SIG-M5 treated with dmso at 0.1 percent for 504 hours (cell line): Measurements from ENCODE around the gene MCM3.

Experiments used
- DNase-seq: peaks from one replicate; lab custom pipeline; 2025; ENCODE audit not compliant: unreplicated experiment; lab: John Stamatoyannopoulos, UW

The MCM3 gene

DNA sequence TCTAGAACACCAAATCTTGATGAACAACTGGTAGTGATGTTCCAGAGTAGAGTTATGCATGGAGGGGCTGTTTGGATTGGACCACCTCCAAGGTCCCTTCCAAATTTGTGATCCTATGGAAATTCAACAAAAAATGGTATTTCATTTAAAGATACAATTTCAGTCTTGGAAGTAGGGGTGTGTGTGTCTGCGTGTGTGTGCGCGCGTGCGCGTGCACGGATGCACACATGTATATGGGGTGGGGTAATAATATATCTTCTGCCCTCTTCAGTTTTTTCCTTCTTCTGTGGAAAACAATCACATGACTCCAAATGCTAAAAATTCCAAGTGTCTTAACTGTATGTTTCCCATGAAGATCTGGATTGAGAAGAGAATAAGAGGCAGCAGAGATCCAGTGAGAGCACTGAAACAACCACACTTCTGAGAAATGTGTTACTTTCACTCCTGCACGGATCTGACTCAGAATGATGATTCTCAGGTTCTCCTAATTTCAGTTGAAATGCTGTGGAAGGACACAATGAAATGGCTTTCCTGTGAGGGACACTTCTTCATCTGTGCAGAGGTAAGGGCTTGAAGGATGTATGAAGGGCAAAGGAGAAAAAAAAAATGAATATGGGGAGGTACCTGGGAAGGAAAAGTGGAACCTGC lies 29.7 kb downstream of the MCM3 start:
- no peak for DNase-seq

DNA sequence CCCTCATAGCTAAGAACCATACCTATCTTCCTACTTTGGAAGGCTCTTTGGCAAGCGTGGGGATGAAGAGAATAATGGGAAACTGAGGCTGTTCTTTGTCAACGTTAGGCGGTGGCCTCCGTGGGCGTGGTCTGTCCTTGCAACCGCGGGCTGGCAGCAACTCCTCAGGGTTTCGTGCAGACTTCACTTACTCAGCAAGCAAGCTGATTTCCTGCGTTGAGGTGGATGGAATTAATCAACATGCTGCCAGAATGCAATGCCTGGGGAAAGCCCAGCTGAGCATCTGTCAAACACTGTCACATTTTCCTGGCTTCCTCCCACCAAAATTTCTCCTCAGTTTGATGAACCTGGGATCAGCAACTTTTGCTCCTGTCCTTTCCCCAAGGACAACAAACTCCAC lies 31.0 kb downstream of the MCM3 start:
- no peak for DNase-seq

DNA sequence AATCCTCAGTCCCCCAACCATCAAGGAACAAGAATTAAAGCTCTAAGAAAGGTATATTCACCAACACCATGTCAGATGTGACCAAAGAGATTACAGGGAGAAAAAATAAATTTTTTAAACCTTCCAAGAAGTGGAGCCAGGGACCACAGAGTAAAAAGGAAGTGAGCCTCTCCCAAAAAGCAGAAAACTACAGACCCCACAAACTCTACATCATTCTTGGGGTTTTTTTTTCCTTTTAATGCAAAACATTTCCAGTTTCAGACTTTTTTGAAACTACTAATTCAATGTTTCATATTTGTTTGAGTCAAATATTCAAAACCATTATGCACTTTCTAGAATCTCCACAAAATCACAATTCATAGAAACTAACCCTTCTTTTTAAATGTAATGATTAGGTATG lies 33.4 kb downstream of the MCM3 start:
- DNase-seq: no peak

DNA sequence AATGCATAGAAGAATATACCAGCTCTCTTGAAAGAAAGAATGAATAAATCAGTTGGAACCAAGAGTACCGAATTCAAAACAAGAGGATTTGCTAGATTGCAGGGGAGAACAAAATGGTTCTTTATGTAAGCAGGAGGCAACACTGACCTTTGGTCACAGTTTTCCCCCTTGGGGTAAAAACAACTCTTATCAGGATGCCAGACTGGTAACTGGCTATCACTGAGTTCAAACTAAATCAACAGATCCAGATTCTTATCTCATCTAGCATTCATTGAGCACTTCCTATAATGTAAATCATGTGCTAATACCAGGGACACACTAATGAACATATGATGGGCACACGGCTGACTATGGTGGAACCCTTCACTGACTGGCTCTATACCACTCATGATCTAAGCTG lies 35.5 kb downstream of the MCM3 start:
- DNase-seq: no peak

DNA sequence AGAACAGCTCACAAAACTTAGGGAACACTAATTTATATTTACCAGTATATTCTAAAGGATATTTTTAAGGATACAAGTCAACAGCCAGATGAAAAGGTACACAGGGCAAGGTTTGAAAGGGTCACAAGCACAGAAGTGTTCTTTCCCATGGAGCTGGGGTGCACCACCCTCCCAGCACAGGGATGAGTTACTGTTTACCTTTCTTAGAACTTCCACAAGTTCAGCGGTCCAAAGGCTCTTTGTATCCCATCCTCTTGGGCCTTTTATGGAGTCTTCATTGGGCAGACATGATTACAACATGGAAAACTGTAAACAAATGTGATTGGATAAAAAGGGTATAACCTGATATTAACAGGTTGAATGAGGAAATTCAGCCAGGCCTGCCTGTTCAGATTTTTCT lies 39.1 kb downstream of the MCM3 start:
- no peak for DNase-seq

DNA sequence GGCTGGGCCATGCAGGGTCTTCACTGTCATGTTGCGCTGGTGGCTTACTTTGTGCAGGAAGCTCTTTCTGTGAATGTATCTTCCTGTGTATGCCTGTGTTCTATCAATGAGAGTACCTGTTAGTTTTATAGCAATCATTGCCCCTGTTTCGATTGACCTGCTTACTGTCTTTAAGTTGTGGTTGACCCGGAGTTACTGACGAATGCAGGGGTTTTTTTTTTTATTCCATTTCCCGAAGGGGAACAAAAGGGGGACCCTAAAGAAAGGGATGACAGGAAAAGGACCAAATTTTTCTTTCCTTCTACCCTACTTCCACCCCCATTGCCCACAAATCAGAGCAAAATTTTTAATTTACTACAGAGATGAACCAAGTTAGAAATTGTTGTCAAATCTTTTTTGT lies 40.1 kb downstream of the MCM3 start, which contains the start of gene IL17F:
IL17F (minus strand) TSS at position 101 of the 400 bp plus-strand sequence; CDS start at position 30, 71 bp downstream.
- no peak for DNase-seq

DNA sequence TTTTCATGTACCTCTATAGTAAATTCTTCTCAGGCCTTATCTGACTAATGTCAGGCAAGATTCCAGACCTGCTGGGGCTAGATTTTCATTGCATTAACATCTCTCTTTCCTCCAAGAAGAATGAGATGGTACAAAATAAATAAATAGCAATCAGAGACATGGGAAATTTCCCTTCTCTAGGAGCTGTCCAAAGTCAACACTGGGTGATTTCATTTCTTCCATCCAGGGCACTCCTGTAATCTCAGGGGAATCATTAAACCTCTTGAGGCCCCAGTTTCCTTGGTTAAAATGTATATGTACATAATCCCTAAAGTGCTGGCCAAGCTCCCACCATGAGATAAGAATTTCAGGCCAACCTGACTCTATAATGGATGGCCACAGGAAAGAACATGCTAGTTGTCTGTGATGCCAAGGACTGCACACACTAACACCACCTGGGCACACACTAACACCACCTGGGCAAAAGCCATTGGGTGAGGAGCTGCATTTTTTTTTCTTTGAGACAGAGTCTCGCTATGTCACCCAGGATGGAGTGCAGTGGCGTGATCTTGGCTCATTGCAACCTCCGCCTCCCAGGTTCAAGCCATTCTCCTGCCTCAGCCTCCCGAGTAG lies 41.2 kb downstream of the MCM3 start:
- DNase-seq: no peak

DNA sequence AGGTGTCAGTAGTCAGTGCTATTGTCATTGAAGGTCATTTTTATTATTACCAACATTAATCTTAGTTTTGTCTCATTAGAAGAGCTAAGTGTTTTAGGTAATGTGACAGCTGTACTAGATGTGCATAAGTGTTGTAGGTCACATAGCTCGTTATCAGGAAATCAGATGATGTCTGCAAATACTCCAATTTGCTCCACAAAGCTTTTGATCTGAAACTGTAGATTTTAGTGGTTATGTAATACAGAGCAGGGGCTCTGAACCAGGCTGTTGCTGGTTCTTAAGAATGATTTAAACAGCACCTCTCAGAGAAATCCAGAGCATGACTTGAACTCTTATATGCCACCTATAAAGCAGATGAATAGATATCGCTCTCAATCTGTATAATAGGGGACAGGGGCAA lies 42.7 kb downstream of the MCM3 start:
- no peak for DNase-seq

DNA sequence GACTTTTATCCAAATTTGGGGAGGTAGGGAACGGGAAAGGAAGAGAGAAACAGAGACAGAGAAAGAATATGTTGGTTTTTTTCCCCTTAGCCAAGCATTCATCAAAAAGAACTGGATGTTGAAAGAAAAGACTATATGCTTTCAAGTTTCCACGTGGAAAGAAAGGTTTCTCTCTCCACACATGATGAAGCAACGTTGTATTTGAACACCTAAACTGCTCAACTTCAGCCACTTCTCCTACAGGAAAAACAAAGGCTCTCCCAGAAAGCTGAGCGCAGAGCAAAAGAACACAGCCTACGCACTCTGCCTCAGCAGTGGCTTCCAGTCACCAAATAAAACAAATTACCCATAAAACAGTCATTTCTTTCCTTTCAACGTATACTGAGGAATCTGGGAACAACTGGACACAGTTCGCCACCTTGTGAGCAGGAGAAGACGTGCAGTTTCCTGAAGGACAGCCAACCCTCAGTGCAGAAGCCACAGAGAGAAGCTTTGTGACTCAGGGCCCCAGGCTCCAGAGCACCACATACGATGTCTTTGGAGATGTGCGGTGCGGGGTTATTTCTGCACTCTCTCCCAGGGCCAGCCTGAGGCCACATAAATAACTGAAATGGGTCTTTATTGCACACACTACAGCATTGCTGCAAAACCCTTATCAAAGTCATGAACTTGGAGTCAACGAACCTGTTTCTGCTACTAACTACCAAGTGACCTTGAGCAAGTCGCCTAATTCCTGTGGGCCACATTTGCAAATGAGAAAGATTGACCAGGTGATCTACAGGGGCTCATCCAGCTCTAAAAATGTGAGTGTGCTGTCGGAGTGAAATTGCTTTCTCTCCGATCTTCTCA lies 50.3 kb downstream of the MCM3 start:
- DNase-seq: peak; percentile 5

DNA sequence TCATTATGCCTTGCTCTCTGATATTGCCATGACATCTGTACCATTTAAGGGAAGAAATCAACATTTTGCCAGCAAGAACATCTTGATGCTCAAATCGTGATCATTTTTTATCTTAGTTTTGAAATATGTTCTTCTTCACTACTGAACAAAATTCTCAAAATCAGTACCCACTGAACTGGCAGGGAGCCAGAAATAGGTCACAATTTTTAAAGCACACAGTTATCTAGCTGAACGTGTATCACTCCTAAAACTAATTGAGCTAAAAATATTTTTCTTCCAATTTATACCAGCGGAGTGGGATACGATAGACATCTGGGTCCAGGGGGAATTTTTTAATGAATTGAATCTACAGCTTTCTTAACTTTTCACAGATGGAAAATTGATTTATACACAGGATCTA lies 51.5 kb downstream of the MCM3 start:
- DNase-seq: no peak

DNA sequence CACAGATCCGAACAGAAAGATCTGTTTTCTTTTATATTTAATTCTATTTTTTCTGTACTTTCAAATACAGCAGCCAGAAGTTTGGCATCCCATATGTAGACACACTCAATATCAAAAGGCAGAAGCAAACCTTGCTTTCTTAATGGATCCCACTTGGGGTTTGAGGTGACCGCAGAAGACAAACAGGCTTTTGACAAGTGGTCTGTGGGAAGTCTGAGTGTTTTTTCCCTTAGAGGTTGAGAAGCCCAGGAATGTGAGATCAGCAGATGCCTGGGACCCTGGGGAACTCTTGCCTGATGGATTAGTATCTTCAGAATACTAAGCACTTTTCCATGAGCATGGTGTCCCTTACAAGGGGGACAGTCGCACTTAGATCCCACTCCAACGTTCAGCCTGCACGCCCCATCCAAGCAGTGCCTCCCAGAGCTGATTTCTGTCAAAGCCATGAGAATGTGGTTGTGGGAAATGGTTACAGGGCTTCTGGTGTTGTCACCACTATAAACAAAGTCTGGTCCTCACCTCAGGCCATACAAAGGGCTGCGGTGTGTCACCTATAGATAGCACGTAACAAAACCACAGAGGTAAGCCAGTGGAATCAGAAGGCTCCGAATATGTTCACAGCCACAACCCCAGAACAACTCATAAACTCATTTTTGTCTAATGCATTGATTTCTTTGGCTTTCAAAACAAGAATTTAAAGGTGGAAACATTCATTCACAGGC lies 53.0 kb downstream of the MCM3 start:
- DNase-seq: no peak

DNA sequence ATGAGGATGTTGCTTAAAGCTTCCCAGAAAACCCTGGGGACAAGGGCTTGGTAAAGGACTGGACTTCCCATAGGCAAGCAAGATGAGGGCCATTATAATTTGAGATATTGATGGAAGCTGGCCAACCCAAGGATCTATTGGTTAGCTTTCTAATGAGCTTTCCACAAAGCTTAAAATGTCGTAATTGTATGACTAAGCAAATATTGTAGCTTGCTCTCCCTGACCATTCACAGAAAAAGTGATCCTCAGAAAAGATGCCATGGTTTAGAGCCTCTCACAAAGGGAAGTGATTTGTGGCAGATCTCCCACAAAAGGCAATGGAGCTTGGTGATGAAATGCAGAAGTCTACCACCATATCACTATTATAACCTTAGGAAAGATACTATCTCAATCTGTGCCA lies 53.9 kb downstream of the MCM3 start:
- DNase-seq: no peak

DNA sequence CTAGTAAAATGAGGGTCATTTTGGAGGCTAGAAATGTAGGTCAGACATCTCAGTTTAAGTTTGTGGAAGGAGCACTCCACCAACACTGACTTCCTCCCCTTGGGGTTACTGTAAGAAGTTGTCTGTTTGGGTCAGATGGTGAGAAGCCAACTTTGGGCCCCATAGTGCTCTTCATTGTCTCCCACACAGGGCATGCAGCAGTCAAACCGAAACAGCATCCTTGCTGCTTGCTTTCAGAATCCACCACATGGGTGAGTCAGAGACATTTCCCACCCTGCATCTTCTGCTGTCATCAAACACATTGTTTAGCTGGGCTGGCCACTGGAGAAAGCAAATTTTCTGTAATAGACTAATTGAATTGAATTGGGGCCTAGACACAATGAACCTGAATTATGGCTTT lies 57.0 kb downstream of the MCM3 start:
- DNase-seq: no peak

DNA sequence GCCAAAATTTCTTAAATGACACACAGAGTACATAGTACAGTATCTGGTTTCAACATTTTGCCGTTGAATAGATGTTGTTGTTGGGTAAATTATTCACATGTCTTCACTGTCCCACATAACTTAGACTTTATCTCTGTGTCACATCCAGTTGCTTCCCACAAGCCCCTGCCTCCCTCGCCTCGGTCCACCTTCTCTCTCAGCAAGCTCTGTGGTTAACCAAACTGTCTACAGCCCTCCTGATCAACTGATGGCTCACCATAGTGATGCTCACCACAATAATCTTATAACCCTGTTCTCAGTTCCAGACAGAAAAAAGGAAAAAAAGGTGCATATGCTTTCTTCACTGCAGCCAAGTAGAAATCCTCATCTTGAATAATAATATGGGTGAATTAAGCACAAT lies 63.2 kb downstream of the MCM3 start:
- DNase-seq: no peak

DNA sequence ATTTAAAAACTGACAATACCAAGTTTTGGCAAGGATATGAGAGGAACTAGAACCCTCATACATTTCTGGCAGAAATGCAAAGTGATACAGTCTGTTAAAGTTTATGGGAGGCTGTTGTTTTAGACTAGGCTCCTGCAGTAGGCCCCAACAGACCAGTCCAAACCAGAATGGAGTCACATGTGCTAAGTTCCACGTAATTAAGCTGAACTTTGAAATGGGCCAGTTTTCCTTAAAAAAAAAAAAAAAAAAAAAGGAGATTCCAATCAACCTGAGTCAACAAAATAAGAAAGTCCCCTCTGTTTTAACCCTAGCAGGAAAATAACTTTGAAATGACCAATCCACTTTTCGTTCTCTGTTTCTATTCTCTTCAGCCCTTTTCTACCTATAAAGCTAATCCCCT lies 66.8 kb downstream of the MCM3 start:
- DNase-seq: no peak

DNA sequence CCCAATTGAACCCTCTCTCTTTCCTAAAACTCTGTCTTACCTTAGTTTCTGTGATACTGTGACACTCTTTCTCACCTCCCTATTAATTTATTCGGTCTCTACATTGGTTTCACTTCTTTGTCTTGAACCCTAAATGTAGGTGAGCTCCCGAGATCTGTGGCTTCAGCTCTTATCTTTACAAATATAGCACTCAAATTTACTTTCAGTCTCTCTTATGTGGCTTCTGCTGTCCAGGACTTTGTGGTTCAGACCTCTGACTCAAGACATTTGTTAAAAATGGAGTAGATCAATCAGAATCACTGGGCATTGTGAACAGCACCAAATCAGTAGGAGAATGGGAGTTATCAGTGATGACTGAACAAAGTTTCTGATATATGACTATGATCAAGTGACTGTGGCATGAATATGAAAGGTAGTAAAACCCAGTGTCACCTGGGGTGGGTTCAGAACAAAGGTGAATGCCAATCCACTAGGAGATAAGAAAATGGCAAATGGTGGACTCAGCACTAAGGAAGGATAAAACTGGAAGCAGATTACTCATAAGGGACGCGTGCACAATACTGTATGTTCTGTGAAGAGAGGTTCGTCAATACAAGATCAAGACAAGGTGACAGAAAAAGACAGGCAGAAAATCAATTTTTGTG lies 67.5 kb downstream of the MCM3 start:
- no peak for DNase-seq

DNA sequence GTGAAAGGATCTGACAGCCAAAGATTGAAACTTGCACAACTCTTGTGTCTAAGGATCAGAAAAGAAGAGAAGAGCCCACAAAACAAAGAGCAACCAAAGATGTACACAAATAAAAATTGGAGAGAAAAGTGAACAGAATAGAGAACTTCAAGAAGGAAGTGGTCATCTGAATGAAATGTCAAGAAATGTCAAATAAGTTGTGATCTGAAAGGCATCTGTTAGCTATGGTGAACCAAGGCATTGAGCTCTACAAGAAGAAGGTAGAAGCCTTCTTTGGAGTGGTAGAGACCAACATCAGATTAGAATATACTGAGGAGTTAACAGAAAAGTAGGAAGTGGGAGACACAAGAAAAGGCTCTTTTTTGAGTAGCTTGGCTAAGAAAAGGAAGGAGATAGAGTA lies 68.8 kb downstream of the MCM3 start:
- no peak for DNase-seq
